ENCODE measurements around the gene IPO11. TPM values are rescaled to one million over a fixed set of nuclear protein-coding genes. Genes with fewer than 3 reads are reported as not detected.
A peak's percentile ranks its signal among the peaks of the same experiment; 100 is the strongest.

IPO11 gene
- 11.3 TPM for polyA plus RNA-seq (2013, experiment 1 of 2)
- 10.3 TPM for polyA plus RNA-seq (2013, experiment 2 of 2)

DNA sequence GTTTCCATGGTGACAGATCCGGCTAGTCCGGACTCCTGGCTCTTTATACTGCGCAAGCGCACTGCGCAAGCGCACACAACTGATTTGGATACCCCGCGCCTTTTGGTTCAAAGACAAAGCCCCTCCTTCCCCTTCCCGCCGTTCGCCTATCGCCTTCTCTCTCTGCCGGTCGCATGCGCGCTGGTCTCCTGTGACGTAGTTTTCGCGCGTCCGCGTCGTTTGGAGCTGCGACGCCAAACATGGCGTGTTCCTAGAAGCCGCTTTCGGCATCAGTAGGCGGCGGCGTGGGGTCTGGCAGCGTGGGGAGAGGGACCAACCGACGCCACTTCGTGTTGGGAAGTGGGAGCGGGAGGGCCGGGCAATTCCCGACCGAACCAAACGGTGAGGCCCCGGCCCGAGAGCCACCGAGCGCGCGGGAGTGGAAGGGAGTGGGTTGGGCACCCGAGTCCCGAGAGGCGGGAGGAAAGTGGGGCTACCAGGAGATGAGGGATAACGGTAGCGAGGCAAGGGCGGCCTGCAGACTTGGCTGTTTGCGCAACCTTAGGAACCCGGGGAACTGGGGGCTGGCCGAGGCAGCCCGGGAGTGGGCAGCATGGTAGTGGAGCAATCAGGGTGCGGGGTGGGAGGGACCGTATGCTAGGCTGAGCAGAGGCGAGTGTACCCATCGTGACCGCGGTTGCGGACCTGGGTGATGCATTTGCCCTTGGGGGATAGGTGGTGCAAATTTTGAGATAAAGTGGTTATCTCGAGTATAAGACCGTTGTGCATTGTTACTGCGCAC lies at the start of gene IPO11:
Gene IPO11 (plus strand): TSS at position 215 of the 781 bp plus-strand sequence. CDS start 24,517 bp downstream, outside the sequence.
- peak within 1 kb of the TSS; percentile 52 for H2BK120ac ChIP-seq (ENCODE audit: low read depth, low read length)
- under 1% methylated on average over 64 of the region's 66 CpGs for WGBS
- H3K27ac ChIP-seq (ENCODE audit: low read length, poor library complexity, severe bottlenecking) = no peak within 1 kb of the TSS
- peak within 1 kb of the TSS in 1 of 2 experiments; percentile 69 for H3K18ac ChIP-seq (ENCODE audit: low read depth in 1 of 2, low read length in 2 of 2)
- H3K79me1 ChIP-seq (replicated peaks; ENCODE audit: low read length, poor library complexity, severe bottlenecking) = peaks cover 3% of the 10 kb centered on the region
- no peaks in the 10 kb centered on the region for H3K36me3 ChIP-seq (ENCODE audit: control insufficient read depth in 1 of 2, insufficient read depth in 2 of 2, low read depth in 1 of 2, low read length in 2 of 2)
- no peak within 1 kb of the TSS for H2BK12ac ChIP-seq (ENCODE audit: low read length in 2 of 2)
- peak within 1 kb of the TSS; percentile 93 for H3K9ac ChIP-seq (ENCODE audit: low read length)
- peak; percentile 99 for DNase-seq
- H2BK15ac ChIP-seq (ENCODE audit: low read depth, poor library complexity, severe bottlenecking) = no peak within 1 kb of the TSS
- H3K4me1 ChIP-seq (ENCODE audit: control insufficient read depth, insufficient read depth, low read depth, low read length) = peaks cover 2% of the 10 kb centered on the region
- H4K91ac ChIP-seq (ENCODE audit: low read length) = peak within 1 kb of the TSS; percentile 64
- H3K23ac ChIP-seq (ENCODE audit: low read length in 2 of 2) = no peak within 1 kb of the TSS
- peak within 1 kb of the TSS; percentile 76 to 98 for H3K4me3 ChIP-seq (ENCODE audit: insufficient read depth in 1 of 2, low read depth in 1 of 2, low read length in 2 of 2)
- no peak within 1 kb of the TSS for H3K14ac ChIP-seq (ENCODE audit: low read length in 2 of 2)
- H2BK5ac ChIP-seq (ENCODE audit: low read depth, low read length, poor library complexity, severe bottlenecking) = no peak within 1 kb of the TSS
- H3K9me3 ChIP-seq (ENCODE audit: control insufficient read depth, low read length) = no peaks in the 10 kb centered on the region
- H3K4ac ChIP-seq (ENCODE audit: low read depth in 1 of 2, low read length in 2 of 2) = peak within 1 kb of the TSS in 1 of 2 experiments; percentile 61
- peak within 1 kb of the TSS; percentile 92 for H4K8ac ChIP-seq (ENCODE audit: low read length)
- H3K4me2 ChIP-seq (ENCODE audit: low read length, poor library complexity, severe bottlenecking) = peak within 1 kb of the TSS; percentile 96
- H3K27me3 ChIP-seq (ENCODE audit: control insufficient read depth in 1 of 2, insufficient read depth in 1 of 2, low read length in 2 of 2) = no peaks in the 10 kb centered on the region
- peak within 1 kb of the TSS; percentile 66 for H2AFZ ChIP-seq (ENCODE audit: low read depth, low read length)
- H2AK5ac ChIP-seq (ENCODE audit: low read length, severe bottlenecking) = no peak within 1 kb of the TSS

DNA sequence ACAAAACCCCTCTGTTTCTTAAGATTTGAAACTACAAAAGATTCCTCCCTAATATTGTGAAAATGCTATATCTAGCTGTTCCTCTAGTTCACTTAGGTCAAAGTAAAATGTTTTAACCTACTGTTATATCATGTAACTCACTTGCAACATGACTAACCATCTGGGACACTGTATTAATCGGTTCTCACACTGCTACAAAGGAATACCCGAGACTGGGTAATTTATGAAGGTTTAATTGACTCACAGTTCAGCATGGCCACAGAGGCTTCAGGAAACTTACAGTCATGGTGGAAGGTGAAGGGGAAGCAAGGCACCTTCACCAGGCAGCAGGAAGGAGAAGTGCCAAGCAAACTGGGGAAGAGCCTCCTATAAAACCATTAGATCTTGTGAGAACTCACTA lies 43.5 kb upstream of the IPO11 start:
- Histone ChIP-seq H3K9ac (ENCODE audit: low read length) (no peak overlapping the region), H2BK12ac (ENCODE audit: low read length in 2 of 2) (no peak overlapping the region), H2BK5ac (ENCODE audit: low read depth, low read length, poor library complexity, severe bottlenecking) (no peak overlapping the region), H2AK5ac (ENCODE audit: low read length, severe bottlenecking) (no peak overlapping the region), H2BK120ac (ENCODE audit: low read depth, low read length) (no peak overlapping the region), H3K36me3 (ENCODE audit: control insufficient read depth in 1 of 2, insufficient read depth in 2 of 2, low read depth in 1 of 2, low read length in 2 of 2) (peaks cover 13 to 64% of the 10 kb centered on the region in 2 experiments), H3K4ac (ENCODE audit: low read depth in 1 of 2, low read length in 2 of 2) (no peak overlapping the region), H2AFZ (ENCODE audit: low read depth, low read length) (no peak overlapping the region), H3K4me2 (ENCODE audit: low read length, poor library complexity, severe bottlenecking) (no peak overlapping the region), H3K4me3 (ENCODE audit: insufficient read depth in 1 of 2, low read depth in 1 of 2, low read length in 2 of 2) (no peak overlapping the region), H3K9me3 (ENCODE audit: control insufficient read depth, low read length) (no peaks in the 10 kb centered on the region), H3K23ac (ENCODE audit: low read length in 2 of 2) (no peak overlapping the region), H4K91ac (ENCODE audit: low read length) (no peak overlapping the region), H3K18ac (ENCODE audit: low read depth in 1 of 2, low read length in 2 of 2) (no peak overlapping the region), H4K8ac (ENCODE audit: low read length) (no peak overlapping the region), H3K4me1 (ENCODE audit: control insufficient read depth, insufficient read depth, low read depth, low read length) (no peaks in the 10 kb centered on the region), H3K14ac (ENCODE audit: low read length in 2 of 2) (no peak overlapping the region), H3K79me1 (replicated peaks; ENCODE audit: low read length, poor library complexity, severe bottlenecking) (peaks cover 9% of the 10 kb centered on the region), H3K27me3 (ENCODE audit: control insufficient read depth in 1 of 2, insufficient read depth in 1 of 2, low read length in 2 of 2) (no peaks in the 10 kb centered on the region), H2BK15ac (ENCODE audit: low read depth, poor library complexity, severe bottlenecking) (no peak overlapping the region), H3K27ac (ENCODE audit: low read length, poor library complexity, severe bottlenecking) (no peak overlapping the region)
- 100% methylated on average over 2 of the region's 2 CpGs for WGBS
- no peak for DNase-seq

DNA sequence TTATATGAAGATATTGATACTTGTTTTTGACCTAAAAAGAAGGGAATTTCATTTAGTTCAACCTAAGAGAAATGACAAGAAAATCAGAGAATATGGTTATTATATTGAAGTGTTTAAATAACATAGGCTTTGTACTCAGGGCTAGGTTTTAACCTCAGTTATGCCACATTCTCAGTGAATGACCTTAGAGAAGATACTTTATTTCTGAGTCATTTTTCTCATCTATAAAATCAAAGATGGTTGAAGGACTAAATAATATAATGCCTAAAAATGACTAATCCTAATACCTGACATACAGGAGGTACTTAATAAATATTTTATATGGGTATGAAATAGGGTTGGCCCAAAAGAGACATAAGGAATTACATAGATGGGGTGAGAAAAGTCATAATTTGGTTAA lies 41.2 kb upstream of the IPO11 start:
- Histone ChIP-seq H3K18ac (ENCODE audit: low read depth in 1 of 2, low read length in 2 of 2) (no peak overlapping the region), H2AFZ (ENCODE audit: low read depth, low read length) (no peak overlapping the region), H4K91ac (ENCODE audit: low read length) (no peak overlapping the region), H3K23ac (ENCODE audit: low read length in 2 of 2) (no peak overlapping the region), H4K8ac (ENCODE audit: low read length) (no peak overlapping the region), H3K4me2 (ENCODE audit: low read length, poor library complexity, severe bottlenecking) (no peak overlapping the region), H3K9me3 (ENCODE audit: control insufficient read depth, low read length) (no peaks in the 10 kb centered on the region), H3K4me3 (ENCODE audit: insufficient read depth in 1 of 2, low read depth in 1 of 2, low read length in 2 of 2) (no peak overlapping the region), H2BK12ac (ENCODE audit: low read length in 2 of 2) (no peak overlapping the region), H3K4me1 (ENCODE audit: control insufficient read depth, insufficient read depth, low read depth, low read length) (no peaks in the 10 kb centered on the region), H3K14ac (ENCODE audit: low read length in 2 of 2) (no peak overlapping the region), H3K27ac (ENCODE audit: low read length, poor library complexity, severe bottlenecking) (no peak overlapping the region), H3K36me3 (ENCODE audit: control insufficient read depth in 1 of 2, insufficient read depth in 2 of 2, low read depth in 1 of 2, low read length in 2 of 2) (peaks cover 9 to 64% of the 10 kb centered on the region in 2 experiments), H2AK5ac (ENCODE audit: low read length, severe bottlenecking) (no peak overlapping the region), H2BK15ac (ENCODE audit: low read depth, poor library complexity, severe bottlenecking) (no peak overlapping the region), H3K79me1 (replicated peaks; ENCODE audit: low read length, poor library complexity, severe bottlenecking) (peaks cover 10% of the 10 kb centered on the region), H2BK120ac (ENCODE audit: low read depth, low read length) (no peak overlapping the region), H3K9ac (ENCODE audit: low read length) (no peak overlapping the region), H2BK5ac (ENCODE audit: low read depth, low read length, poor library complexity, severe bottlenecking) (no peak overlapping the region), H3K27me3 (ENCODE audit: control insufficient read depth in 1 of 2, insufficient read depth in 1 of 2, low read length in 2 of 2) (no peaks in the 10 kb centered on the region), H3K4ac (ENCODE audit: low read depth in 1 of 2, low read length in 2 of 2) (no peak overlapping the region)
- DNase-seq = no peak

DNA sequence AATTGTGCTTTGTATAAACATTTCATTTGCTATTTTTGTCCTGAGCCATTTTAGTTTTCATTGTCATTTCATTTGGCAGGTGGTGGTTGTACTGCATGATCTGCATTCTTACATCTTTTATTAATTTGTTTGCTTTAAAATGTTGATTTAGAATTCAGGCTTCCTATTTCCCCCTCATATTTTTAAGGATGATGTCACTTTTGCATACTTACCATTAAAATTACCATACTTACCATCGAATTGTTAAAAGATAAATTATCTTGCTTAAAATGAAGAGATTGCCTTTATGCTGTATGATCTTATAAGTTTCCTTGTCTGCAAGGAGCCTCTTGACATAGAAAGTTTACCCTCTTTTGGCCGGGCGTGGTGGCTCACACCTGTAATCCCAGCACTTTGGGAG lies 40.0 kb upstream of the IPO11 start:
- WGBS = 100% methylated on average over 2 of the region's 3 CpGs
- no peak overlapping the region for H3K9ac ChIP-seq (ENCODE audit: low read length)
- no peak overlapping the region for H2BK12ac ChIP-seq (ENCODE audit: low read length in 2 of 2)
- H3K27me3 ChIP-seq (ENCODE audit: control insufficient read depth in 1 of 2, insufficient read depth in 1 of 2, low read length in 2 of 2) = no peaks in the 10 kb centered on the region
- no peak for DNase-seq
- H3K4ac ChIP-seq (ENCODE audit: low read depth in 1 of 2, low read length in 2 of 2) = no peak overlapping the region
- H2AK5ac ChIP-seq (ENCODE audit: low read length, severe bottlenecking) = no peak overlapping the region
- peaks cover 10% of the 10 kb centered on the region for H3K79me1 ChIP-seq (replicated peaks; ENCODE audit: low read length, poor library complexity, severe bottlenecking)
- no peak overlapping the region for H3K4me3 ChIP-seq (ENCODE audit: insufficient read depth in 1 of 2, low read depth in 1 of 2, low read length in 2 of 2)
- H3K4me2 ChIP-seq (ENCODE audit: low read length, poor library complexity, severe bottlenecking) = no peak overlapping the region
- H3K18ac ChIP-seq (ENCODE audit: low read depth in 1 of 2, low read length in 2 of 2) = no peak overlapping the region
- H3K36me3 ChIP-seq (ENCODE audit: control insufficient read depth in 1 of 2, insufficient read depth in 2 of 2, low read depth in 1 of 2, low read length in 2 of 2) = peaks cover 9 to 71% of the 10 kb centered on the region in 2 experiments
- no peak overlapping the region for H2BK120ac ChIP-seq (ENCODE audit: low read depth, low read length)
- no peak overlapping the region for H4K8ac ChIP-seq (ENCODE audit: low read length)
- no peak overlapping the region for H2BK5ac ChIP-seq (ENCODE audit: low read depth, low read length, poor library complexity, severe bottlenecking)
- H3K14ac ChIP-seq (ENCODE audit: low read length in 2 of 2) = no peak overlapping the region
- no peaks in the 10 kb centered on the region for H3K4me1 ChIP-seq (ENCODE audit: control insufficient read depth, insufficient read depth, low read depth, low read length)
- H3K23ac ChIP-seq (ENCODE audit: low read length in 2 of 2) = no peak overlapping the region
- no peaks in the 10 kb centered on the region for H3K9me3 ChIP-seq (ENCODE audit: control insufficient read depth, low read length)
- H3K27ac ChIP-seq (ENCODE audit: low read length, poor library complexity, severe bottlenecking) = no peak overlapping the region
- no peak overlapping the region for H2AFZ ChIP-seq (ENCODE audit: low read depth, low read length)
- H4K91ac ChIP-seq (ENCODE audit: low read length) = no peak overlapping the region
- no peak overlapping the region for H2BK15ac ChIP-seq (ENCODE audit: low read depth, poor library complexity, severe bottlenecking)
